ENCODE results near the gene MEF2C. TPM values are rescaled to one million over a fixed set of nuclear protein-coding genes. Genes with fewer than 3 reads are reported as not detected.

Gene MEF2C
- total RNA-seq, 1 donor from 2014 or later: 24.1 TPM

- H3K27me3 Mint-ChIP-seq (ENCODE audit: unreplicated experiment): no peaks in the 10 kb centered on the region
- peaks cover 48% of the 10 kb centered on the region for H3K4me1 Mint-ChIP-seq (ENCODE audit: low read depth, unreplicated experiment)
- H3K36me3 Mint-ChIP-seq (ENCODE audit: unreplicated experiment): no peaks in the 10 kb centered on the region
- peak overlapping the region; percentile 21 for H3K4me3 Mint-ChIP-seq (ENCODE audit: unreplicated experiment)
- H3K27ac Mint-ChIP-seq (ENCODE audit: unreplicated experiment): peak overlapping the region; percentile 18
- TF ChIP-seq, protein P1, sequence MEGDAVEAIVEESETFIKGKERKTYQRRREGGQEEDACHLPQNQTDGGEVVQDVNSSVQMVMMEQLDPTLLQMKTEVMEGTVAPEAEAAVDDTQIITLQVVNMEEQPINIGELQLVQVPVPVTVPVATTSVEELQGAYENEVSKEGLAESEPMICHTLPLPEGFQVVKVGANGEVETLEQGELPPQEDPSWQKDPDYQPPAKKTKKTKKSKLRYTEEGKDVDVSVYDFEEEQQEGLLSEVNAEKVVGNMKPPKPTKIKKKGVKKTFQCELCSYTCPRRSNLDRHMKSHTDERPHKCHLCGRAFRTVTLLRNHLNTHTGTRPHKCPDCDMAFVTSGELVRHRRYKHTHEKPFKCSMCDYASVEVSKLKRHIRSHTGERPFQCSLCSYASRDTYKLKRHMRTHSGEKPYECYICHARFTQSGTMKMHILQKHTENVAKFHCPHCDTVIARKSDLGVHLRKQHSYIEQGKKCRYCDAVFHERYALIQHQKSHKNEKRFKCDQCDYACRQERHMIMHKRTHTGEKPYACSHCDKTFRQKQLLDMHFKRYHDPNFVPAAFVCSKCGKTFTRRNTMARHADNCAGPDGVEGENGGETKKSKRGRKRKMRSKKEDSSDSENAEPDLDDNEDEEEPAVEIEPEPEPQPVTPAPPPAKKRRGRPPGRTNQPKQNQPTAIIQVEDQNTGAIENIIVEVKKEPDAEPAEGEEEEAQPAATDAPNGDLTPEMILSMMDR (IDR thresholded peaks at IDR 0.05; ENCODE audit: partially characterized antibody, unreplicated experiment): no peak
- no peak for DNase-seq
- H3K9me3 Mint-ChIP-seq (ENCODE audit: unreplicated experiment): peaks cover 3% of the 10 kb centered on the region
Observed at GRCh38 chr5:88816195-88816594, 66.8 kb downstream of the MEF2C start.

DNA sequence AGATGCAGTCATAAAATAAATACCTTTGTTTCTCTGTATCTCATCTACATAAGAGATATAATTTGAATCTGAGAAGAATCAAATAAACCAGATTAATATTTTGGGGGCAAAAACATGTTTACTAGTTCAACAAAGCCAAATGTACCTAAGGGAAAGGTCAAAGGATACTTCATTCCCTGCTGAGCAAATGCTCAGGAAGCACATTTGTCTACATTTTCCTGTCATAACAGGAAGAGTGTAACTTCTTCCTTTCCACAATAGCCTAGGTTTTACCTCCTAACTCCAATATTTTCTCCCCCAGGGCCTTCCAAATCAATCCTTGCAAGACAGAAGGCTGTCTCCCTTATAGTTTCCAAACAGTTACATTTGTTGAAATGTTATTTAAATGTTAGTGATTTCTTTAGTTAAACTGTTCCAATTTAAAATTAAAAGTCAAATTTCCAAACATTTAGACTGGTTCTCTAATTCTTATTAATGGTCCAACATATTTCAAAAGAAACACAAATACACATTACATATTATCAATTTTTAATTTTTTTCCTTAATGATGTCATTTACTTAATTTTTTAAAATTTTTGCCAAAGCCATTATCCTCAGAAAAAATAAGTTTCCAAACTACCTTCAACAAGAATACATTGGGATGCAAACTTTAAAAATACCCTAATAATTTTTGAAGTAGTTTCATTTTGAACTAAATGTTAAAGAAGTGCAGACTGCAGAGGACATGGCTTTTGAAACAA lies 67.8 kb downstream of the MEF2C start:
- peaks cover 49% of the 10 kb centered on the region for H3K4me1 Mint-ChIP-seq (ENCODE audit: low read depth, unreplicated experiment)
- H3K4me3 Mint-ChIP-seq (ENCODE audit: unreplicated experiment): peak overlapping the region; percentile 1
- no peaks in the 10 kb centered on the region for H3K36me3 Mint-ChIP-seq (ENCODE audit: unreplicated experiment)
- H3K27me3 Mint-ChIP-seq (ENCODE audit: unreplicated experiment): no peaks in the 10 kb centered on the region
- H3K27ac Mint-ChIP-seq (ENCODE audit: unreplicated experiment): peak overlapping the region; percentile 64
- TF ChIP-seq, protein P1 (IDR thresholded peaks at IDR 0.05; ENCODE audit: partially characterized antibody, unreplicated experiment): no peak
- H3K9me3 Mint-ChIP-seq (ENCODE audit: unreplicated experiment): peaks cover 3% of the 10 kb centered on the region
- no peak for DNase-seq

DNA sequence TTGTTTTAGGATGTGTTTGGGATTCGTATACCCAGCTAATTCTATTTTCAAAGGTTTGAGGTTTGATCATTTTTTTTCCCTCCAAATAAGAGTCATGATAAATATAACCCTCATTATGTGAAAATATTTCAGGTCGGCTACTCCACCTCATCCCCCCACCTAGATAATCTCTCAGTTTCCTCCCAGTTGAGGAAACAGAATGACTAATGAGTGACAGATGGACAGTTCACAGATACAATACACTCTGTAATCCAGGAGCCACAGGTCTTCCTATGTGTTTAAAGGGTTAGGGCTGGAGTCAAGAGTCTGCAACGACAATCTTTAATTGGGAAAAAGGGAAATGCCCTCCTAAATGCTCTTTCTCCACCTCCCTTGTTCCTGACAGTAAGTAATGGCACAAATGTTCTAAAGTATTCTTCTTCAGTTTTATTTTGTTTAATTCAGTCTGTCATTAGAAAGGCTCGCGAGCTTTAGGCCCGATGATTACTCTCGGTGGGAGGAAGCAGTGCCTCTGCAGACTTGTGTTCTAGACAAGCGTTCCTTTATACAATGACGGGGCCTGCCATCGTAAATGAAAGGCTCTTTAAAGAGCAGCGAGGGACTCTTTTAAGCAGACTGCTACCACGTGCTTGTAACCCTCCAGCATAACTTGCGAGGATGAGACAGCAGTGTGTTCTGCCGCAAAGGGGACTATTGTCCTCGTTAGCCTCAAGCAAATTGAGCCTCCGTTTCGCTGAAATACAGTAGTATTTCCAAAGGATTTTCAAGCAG lies 69.0 kb downstream of the MEF2C start:
- Mint-ChIP-seq H3K36me3 (ENCODE audit: unreplicated experiment) (no peaks in the 10 kb centered on the region), H3K27ac (ENCODE audit: unreplicated experiment) (peak overlapping the region; percentile 64), H3K4me3 (ENCODE audit: unreplicated experiment) (peak overlapping the region; percentile 41), H3K27me3 (ENCODE audit: unreplicated experiment) (no peaks in the 10 kb centered on the region), H3K9me3 (ENCODE audit: unreplicated experiment) (peaks cover 3% of the 10 kb centered on the region), H3K4me1 (ENCODE audit: low read depth, unreplicated experiment) (peaks cover 49% of the 10 kb centered on the region)
- peak; percentile 17 for DNase-seq
- TF ChIP-seq, protein P1 (IDR thresholded peaks at IDR 0.05; ENCODE audit: partially characterized antibody, unreplicated experiment): no peak

DNA sequence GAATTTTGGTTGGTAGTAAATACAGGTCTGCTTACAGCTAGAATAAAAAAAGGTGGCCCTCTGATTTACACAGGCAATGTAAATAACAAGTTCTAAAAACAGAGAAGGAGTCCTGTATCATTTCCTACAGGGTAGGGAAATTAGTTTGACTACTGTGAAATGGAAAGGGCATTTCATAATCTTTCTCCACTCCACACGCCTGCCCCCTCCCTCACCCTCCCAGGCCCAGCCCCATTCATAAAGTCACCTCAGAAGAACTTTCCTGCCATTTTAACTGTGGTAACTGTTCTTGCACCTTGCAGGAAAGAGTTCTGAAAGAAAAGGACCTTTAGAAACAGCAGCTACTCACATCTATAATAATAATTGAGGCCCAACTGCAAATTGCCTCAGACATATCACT lies 69.7 kb downstream of the MEF2C start:
- Mint-ChIP-seq H3K27ac (ENCODE audit: unreplicated experiment) (no peak overlapping the region), H3K27me3 (ENCODE audit: unreplicated experiment) (no peaks in the 10 kb centered on the region), H3K4me3 (ENCODE audit: unreplicated experiment) (no peak overlapping the region), H3K9me3 (ENCODE audit: unreplicated experiment) (peaks cover 3% of the 10 kb centered on the region), H3K4me1 (ENCODE audit: low read depth, unreplicated experiment) (peaks cover 44% of the 10 kb centered on the region), H3K36me3 (ENCODE audit: unreplicated experiment) (no peaks in the 10 kb centered on the region)
- TF ChIP-seq, protein P1 (IDR thresholded peaks at IDR 0.05; ENCODE audit: partially characterized antibody, unreplicated experiment): no peak
- no peak for DNase-seq

GRCh38 chr5:88808153-88808552 lies 74.8 kb downstream of the MEF2C start:
- no peaks in the 10 kb centered on the region for H3K9me3 Mint-ChIP-seq (ENCODE audit: unreplicated experiment)
- peaks cover 17% of the 10 kb centered on the region for H3K4me1 Mint-ChIP-seq (ENCODE audit: low read depth, unreplicated experiment)
- H3K36me3 Mint-ChIP-seq (ENCODE audit: unreplicated experiment): no peaks in the 10 kb centered on the region
- no peak overlapping the region for H3K4me3 Mint-ChIP-seq (ENCODE audit: unreplicated experiment)
- H3K27ac Mint-ChIP-seq (ENCODE audit: unreplicated experiment): no peak overlapping the region
- H3K27me3 Mint-ChIP-seq (ENCODE audit: unreplicated experiment): no peaks in the 10 kb centered on the region
- no peak for DNase-seq
- TF ChIP-seq, protein P1 (IDR thresholded peaks at IDR 0.05; ENCODE audit: partially characterized antibody, unreplicated experiment): no peak
